ACC112 (cell line): Measurements from ENCODE around the gene PLSCR3.

ENCODE experiments used
- H2AFZ ChIP-seq: fragments of 200-600 bp; sonication (generic); one replicate; pipeline ENCODE4 v1.6.0; 2017; ENCODE audit warnings: antibody characterized with exemption, low read length; ENCODE audit not compliant: unreplicated experiment
- H3K27ac ChIP-seq: fragments of 200-600 bp; sonication (generic); 2 replicates; pipeline ENCODE4 v1.5.1; 2014; ENCODE audit warnings: low read depth, mild to moderate bottlenecking, antibody characterized with exemption, low read length, moderate library complexity
- H3K27me3 ChIP-seq: fragments of 200-600 bp; sonication (generic); 2 replicates; pipeline ENCODE4 v1.6.1; 2014; ENCODE audit warnings: mild to moderate bottlenecking, antibody characterized with exemption, low read length, moderate library complexity, mixed read lengths; ENCODE audit not compliant: insufficient read depth
- H3K36me3 ChIP-seq: fragments of 200-600 bp; sonication (generic); 2 replicates; pipeline ENCODE4 v1.6.1; 2016; ENCODE audit warnings: mild to moderate bottlenecking, antibody characterized with exemption, low read length, moderate library complexity, mixed read lengths; ENCODE audit not compliant: insufficient read depth
- H3K4me1 ChIP-seq: fragments of 200-600 bp; sonication (generic); one replicate; pipeline ENCODE4 v1.6.1; 2016; ENCODE audit warnings: low read length, mixed read lengths; ENCODE audit not compliant: insufficient read depth, unreplicated experiment, control insufficient read depth
- H3K4me3 ChIP-seq: fragments of 200-600 bp; sonication (generic); 2 replicates; pipeline ENCODE4 v1.5.1; 2014; ENCODE audit warnings: mild to moderate bottlenecking, low read depth, low read length
- H3K79me2 ChIP-seq: fragments of 200-600 bp; sonication (generic); one replicate; pipeline ENCODE4 v1.6.0; 2016; ENCODE audit warnings: low read length; ENCODE audit not compliant: control insufficient read depth, unreplicated experiment, insufficient read depth

Gene PLSCR3

DNA sequence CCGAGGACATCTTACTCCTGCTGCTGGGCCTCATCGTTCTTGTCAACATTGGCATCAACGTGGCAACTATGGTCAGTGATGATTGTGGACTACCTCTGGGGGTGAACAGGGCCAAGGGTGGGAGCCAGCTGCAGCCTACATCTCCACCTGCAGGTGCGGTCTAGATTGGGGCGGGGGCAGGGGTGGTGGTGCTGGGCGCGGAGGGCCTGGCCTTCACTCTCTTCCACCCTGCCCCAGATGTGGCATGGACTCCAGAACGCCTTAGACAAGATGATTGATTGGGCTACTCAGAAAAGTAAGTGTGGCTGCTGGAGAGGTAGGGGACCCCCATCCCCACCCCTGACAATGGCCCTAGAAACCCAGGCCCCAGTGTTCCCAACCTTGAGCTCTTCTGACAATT is 31.4 kb upstream of the PLSCR3 start:
- H3K79me2 ChIP-seq: no peaks in the 10 kb centered on the region
- H3K27ac ChIP-seq: no peak overlapping the region
- H3K36me3 ChIP-seq: no peaks in the 10 kb centered on the region
- no peaks in the 10 kb centered on the region for H3K27me3 ChIP-seq
- H2AFZ ChIP-seq: no peak overlapping the region
- no peaks in the 10 kb centered on the region for H3K4me1 ChIP-seq
- H3K4me3 ChIP-seq: no peak overlapping the region

GRCh38 chr17:7425316-7425715 is 31.0 kb upstream of the PLSCR3 start, which contains the start of gene SPEM2:
TSS of gene SPEM2 (plus strand) at chr17:7425616. CDS start at chr17:7425689, 73 bp downstream.
- H3K79me2 ChIP-seq: no peaks in the 10 kb centered on the region
- H3K4me1 ChIP-seq: no peaks in the 10 kb centered on the region
- no peak within 1 kb of the TSS for H3K27ac ChIP-seq

DNA sequence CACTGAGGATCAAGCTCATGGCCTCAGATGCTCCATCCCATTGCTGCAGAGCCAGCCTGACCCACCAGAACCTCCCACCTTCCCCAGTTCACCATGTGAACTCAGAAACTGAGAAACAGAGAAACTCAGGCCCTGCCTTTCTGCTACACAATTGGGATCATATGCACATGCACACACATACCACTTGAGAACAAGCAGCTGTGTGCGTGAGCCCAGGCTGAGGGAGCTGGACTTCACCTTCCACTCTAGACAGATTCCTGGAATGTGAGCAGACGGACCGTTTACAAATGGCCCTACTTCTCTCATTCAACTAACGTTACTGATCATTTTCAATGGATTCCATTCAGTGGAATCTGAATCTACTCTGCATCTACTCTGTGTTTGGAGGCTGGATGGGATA is 29.4 kb upstream of the PLSCR3 start:
- Histone ChIP-seq H3K4me1 (no peaks in the 10 kb centered on the region), H3K4me3 (no peak overlapping the region), H3K27ac (no peak overlapping the region), H2AFZ (no peak overlapping the region), H3K36me3 (no peaks in the 10 kb centered on the region), H3K27me3 (no peaks in the 10 kb centered on the region), H3K79me2 (no peaks in the 10 kb centered on the region)

More at GRCh38 chr17:7425316-7425715, 31.0 kb upstream of the PLSCR3 start, which contains the start of gene SPEM2:
- H3K36me3 ChIP-seq: no peaks in the 10 kb centered on the region
- H2AFZ ChIP-seq: no peak within 1 kb of the TSS
- H3K27me3 ChIP-seq: no peaks in the 10 kb centered on the region
- H3K4me3 ChIP-seq: no peak within 1 kb of the TSS

DNA sequence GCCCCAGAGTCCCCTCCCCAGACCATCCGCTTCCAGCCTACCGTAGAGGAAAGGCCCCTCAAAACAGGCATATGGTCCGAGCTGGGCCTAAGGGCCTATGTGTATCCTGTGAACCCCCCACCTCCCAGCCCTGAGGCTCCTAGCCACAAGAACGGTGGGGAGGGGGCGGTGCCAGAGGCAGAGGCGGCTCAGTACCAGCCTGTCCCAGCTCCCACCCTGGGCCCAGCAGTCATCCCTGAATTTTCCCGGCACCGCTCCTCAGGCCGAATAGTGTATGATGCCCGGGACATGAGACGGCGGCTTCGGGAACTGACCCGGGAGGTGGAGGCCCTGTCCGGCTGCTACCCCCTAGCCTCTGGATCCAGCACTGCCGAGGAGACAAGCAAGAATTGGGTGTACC is 26.9 kb upstream of the PLSCR3 start:
- no peaks in the 10 kb centered on the region for H3K27me3 ChIP-seq

DNA sequence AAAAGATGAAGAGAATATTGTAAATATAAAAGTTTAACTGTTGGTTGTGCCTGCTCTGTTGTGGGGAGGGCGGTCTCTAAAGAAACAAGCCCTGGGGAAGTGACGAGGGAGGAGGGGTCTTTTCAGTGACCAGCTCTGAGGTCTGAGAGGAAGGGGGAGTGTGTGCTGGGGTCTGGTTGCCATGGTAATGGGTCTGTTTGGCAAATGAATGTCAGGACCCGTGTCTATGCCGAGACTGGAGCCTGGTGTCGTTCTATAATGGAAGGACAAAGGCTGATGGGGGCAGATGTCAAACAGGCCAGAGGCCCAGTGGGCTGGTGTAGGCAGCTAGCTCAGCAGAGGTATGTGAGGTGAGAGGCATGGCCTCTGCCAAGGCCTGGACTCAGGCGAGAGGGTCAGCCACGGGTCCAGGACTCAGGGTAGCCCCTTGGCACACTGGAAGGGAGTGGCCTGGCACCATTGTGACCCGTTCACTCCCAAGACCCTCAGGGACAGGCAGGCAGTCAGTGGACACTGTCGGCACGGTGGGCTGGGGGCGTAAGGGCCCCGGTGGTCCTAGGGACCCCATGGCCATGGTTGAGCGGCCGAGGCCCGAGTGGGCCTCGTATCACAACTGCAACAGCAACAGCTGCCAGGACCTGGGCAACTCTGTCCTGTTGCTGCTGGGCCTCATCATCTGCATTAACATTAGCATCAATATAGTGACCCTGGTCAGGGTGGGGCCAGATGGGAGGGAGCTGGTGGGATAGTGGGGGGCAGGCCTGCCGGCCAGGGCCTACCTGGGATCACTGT is 25.7 kb upstream of the PLSCR3 start, which contains the start of gene SPEM1:
SPEM1 (plus strand) TSS at position 506 of the 792 bp plus-strand sequence; CDS start at position 567, 61 bp downstream.
- H3K79me2 ChIP-seq: no peaks in the 10 kb centered on the region
- no peak within 1 kb of the TSS for H3K4me3 ChIP-seq
- peaks cover 2% of the 10 kb centered on the region; the same call in 1 of the 2 replicates for H3K36me3 ChIP-seq
- H2AFZ ChIP-seq: no peak within 1 kb of the TSS
- H3K4me1 ChIP-seq: no peaks in the 10 kb centered on the region
- no peaks in the 10 kb centered on the region for H3K27me3 ChIP-seq
- no peak within 1 kb of the TSS for H3K27ac ChIP-seq

More for the DNA sequence above, 26.9 kb upstream of the PLSCR3 start:
- Histone ChIP-seq H3K4me3 (no peak overlapping the region), H2AFZ (no peak overlapping the region), H3K79me2 (no peaks in the 10 kb centered on the region), H3K27ac (no peak overlapping the region), H3K4me1 (no peaks in the 10 kb centered on the region), H3K36me3 (peaks cover 2% of the 10 kb centered on the region; the same call in 1 of the 2 replicates)

- Histone ChIP-seq H3K36me3 (peaks cover 2% of the 10 kb centered on the region; the same call in 1 of the 2 replicates), H3K27me3 (no peaks in the 10 kb centered on the region), H3K27ac (no peak overlapping the region), H3K79me2 (no peaks in the 10 kb centered on the region), H3K4me1 (peaks cover 5% of the 10 kb centered on the region), H2AFZ (no peak overlapping the region), H3K4me3 (no peak overlapping the region)
Observed at GRCh38 chr17:7418472-7419152, 24.3 kb upstream of the PLSCR3 start.

GRCh38 chr17:7417056-7417655 is 22.8 kb upstream of the PLSCR3 start:
- H3K79me2 ChIP-seq: no peaks in the 10 kb centered on the region

DNA sequence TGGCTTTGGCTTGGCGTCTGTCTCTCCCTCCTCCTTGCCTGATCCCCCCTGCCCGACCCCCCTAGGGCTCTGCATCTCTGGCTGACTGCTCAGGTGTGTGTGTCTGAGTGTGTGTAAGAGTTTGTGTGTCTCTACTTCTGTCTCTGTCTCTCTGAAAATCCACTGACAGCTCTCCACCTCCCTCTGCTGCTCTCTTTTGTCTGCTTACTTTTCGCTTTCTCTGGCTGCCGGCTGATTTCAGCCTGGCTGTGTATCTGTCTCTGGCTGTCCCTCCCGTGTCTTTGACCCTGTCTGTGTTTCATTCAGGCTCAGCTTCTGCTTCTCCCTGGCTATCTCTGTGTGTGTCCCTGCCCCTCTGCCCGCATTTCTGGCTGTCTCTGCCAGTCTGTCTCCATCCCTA is 22.0 kb upstream of the PLSCR3 start:
- Histone ChIP-seq H3K36me3 (peaks cover 2% of the 10 kb centered on the region; the same call in 1 of the 2 replicates), H3K4me1 (peaks cover 15% of the 10 kb centered on the region), H3K27me3 (no peaks in the 10 kb centered on the region), H3K27ac (no peak overlapping the region), H3K4me3 (no peak overlapping the region), H2AFZ (no peak overlapping the region), H3K79me2 (no peaks in the 10 kb centered on the region)

More at GRCh38 chr17:7417056-7417655, 22.8 kb upstream of the PLSCR3 start:
- Histone ChIP-seq H3K27me3 (no peaks in the 10 kb centered on the region), H3K36me3 (peaks cover 2% of the 10 kb centered on the region; the same call in 1 of the 2 replicates), H3K27ac (no peak overlapping the region), H3K4me3 (no peak overlapping the region), H2AFZ (no peak overlapping the region), H3K4me1 (peaks cover 15% of the 10 kb centered on the region)

GRCh38 chr17:7415784-7416183 is 21.5 kb upstream of the PLSCR3 start:
- H3K27ac ChIP-seq: no peak overlapping the region
- H3K27me3 ChIP-seq: no peaks in the 10 kb centered on the region
- H2AFZ ChIP-seq: no peak overlapping the region
- no peak overlapping the region for H3K4me3 ChIP-seq
- H3K79me2 ChIP-seq: no peaks in the 10 kb centered on the region
- H3K4me1 ChIP-seq: peaks cover 15% of the 10 kb centered on the region
- H3K36me3 ChIP-seq: peaks cover 2% of the 10 kb centered on the region; the same call in 1 of the 2 replicates

DNA sequence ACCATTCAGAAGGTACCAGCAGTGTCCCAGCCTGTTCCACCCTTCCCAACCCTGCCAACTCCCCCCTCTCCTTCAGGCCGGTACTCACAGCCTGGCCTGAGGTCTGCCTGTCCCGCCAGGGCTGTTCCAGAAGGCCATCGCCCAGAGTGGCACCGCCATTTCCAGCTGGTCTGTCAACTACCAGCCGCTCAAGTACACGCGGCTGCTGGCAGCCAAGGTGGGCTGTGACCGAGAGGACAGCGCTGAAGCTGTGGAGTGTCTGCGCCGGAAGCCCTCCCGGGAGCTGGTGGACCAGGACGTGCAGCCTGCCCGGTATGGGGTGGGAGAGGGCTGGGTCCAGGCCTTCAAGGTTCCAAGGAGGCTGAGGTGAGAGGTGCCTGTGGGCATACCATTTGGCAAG is 20.5 kb upstream of the PLSCR3 start:
- no peak overlapping the region for H3K4me3 ChIP-seq
- peaks cover 15% of the 10 kb centered on the region for H3K4me1 ChIP-seq
- no peaks in the 10 kb centered on the region for H3K27me3 ChIP-seq
- H3K36me3 ChIP-seq: peaks cover 2% of the 10 kb centered on the region; the same call in 1 of the 2 replicates
- no peak overlapping the region for H2AFZ ChIP-seq
- H3K27ac ChIP-seq: no peak overlapping the region
- no peaks in the 10 kb centered on the region for H3K79me2 ChIP-seq
